ENCODE results near the gene PEMT. TPM values are rescaled to one million over a fixed set of nuclear protein-coding genes. Genes with fewer than 3 reads are reported as not detected.
A peak's percentile ranks its signal among the peaks of the same experiment; 100 is the strongest.

Gene PEMT
- total and polyA plus RNA-seq, 4 donors, result 18.7 to 59.1 (median 34.4) TPM

- Histone ChIP-seq H3K4me3 (no peak overlapping the region), H3K36me3 (ENCODE audit: control insufficient read depth in 4 of 4, insufficient read depth in 4 of 4, low read length in 4 of 4) (no peaks in the 10 kb centered on the region), H3K9me3 (ENCODE audit: control insufficient read depth in 4 of 4, insufficient read depth in 3 of 4, low read length in 3 of 4) (no peaks in the 10 kb centered on the region), H3K4me1 (ENCODE audit: control insufficient read depth in 5 of 5, insufficient read depth in 5 of 5, low read length in 5 of 5) (peaks cover 0 to 11% (median 8%) of the 10 kb centered on the region in 5 donors), H3K27ac (ENCODE audit: low read depth in 1 of 2, low read length in 1 of 2) (peak overlapping the region in 1 of 2 donors; percentile 78), H3K9ac (ENCODE audit: insufficient read depth in 1 of 2, low read length in 2 of 2) (no peak overlapping the region), H3K27me3 (ENCODE audit: control insufficient read depth in 3 of 3, insufficient read depth in 3 of 3, low read length in 2 of 3) (no peaks in the 10 kb centered on the region)
- no peak for TF ChIP-seq CTCF (IDR thresholded peaks at IDR 0.05; ENCODE audit: control extremely low read depth, extremely low read depth)
- 94 to 95% methylated on average over 20 of the region's 20 CpGs for WGBS, 2 donors
- ATAC-seq (ENCODE audit: insufficient read depth, low FRiP score) (no peak), DNase-seq (no peak)
These were observed 41.7 kb downstream of the PEMT start for GRCh38 chr17:17549732-17550366.

DNA sequence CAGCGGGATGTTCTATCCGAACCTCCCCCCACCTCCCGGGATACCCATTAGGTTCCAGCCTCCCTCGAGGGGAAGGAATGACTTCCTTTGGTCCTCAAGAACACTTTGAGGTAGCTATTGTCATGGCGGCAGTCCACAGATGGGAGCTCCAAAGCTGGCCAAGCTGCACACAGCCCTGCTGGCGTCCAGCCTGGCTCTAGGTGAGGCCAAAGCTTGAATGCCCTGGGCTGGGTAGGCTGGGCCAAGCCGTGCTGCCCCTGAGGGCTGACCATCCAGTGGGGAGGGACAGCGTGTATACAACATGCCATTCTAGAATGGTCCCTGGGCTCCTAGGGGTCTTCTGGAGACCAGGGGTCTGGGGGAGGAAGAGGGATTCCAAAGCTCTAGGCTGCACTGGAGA, 43.5 kb downstream of the PEMT start:
- ATAC-seq (ENCODE audit: insufficient read depth, low FRiP score), result no peak
- no peaks in the 10 kb centered on the region for H3K27me3 ChIP-seq (ENCODE audit: control insufficient read depth in 3 of 3, insufficient read depth in 3 of 3, low read length in 2 of 3)

DNA sequence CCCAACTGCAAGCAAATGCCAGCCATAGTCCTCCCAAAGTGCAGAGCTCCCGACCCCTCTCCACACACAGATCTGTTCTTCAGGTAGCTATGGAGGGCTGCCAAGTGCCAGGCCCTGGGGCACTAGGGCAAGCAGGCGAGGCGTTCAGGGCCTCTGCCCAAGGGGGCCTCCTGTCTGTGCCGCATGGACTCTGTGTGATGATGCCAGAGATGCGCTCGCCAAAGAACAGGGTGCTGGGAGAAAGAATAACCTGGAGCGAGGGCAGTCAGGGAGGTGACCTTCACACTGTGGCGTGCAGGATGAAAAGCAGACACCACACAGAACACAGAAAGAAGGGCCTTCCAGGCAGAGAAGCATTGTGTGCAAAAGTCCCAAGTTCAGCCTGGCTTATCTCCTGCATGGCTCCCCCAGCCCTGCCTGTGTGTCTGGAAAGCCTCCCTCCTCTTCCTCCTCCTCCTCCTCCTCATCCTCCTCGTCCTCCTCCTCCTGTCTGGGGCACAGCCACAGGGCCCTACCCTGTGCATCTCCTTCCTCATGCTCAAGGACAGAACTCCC, 44.2 kb downstream of the PEMT start:
- H3K27ac ChIP-seq (ENCODE audit: low read depth in 1 of 2, low read length in 1 of 2), result peak overlapping the region in 1 of 2 donors; percentile 47
- DNase-seq, result no peak
- no peak overlapping the region for H3K4me3 ChIP-seq
- H3K36me3 ChIP-seq (ENCODE audit: control insufficient read depth in 4 of 4, insufficient read depth in 4 of 4, low read length in 4 of 4), result no peaks in the 10 kb centered on the region
- 87 to 90% methylated on average over 9 of the region's 9 CpGs for WGBS, 2 donors
- H3K4me1 ChIP-seq (ENCODE audit: control insufficient read depth in 5 of 5, insufficient read depth in 5 of 5, low read length in 5 of 5), result peaks cover 0 to 11% (median 8%) of the 10 kb centered on the region in 5 donors
- ATAC-seq (ENCODE audit: insufficient read depth, low FRiP score), result no peak
- no peak for TF ChIP-seq CTCF (IDR thresholded peaks at IDR 0.05; ENCODE audit: control extremely low read depth, extremely low read depth)
- H3K27me3 ChIP-seq (ENCODE audit: control insufficient read depth in 3 of 3, insufficient read depth in 3 of 3, low read length in 2 of 3), result no peaks in the 10 kb centered on the region
- H3K9ac ChIP-seq (ENCODE audit: insufficient read depth in 1 of 2, low read length in 2 of 2), result no peak overlapping the region
- no peaks in the 10 kb centered on the region for H3K9me3 ChIP-seq (ENCODE audit: control insufficient read depth in 4 of 4, insufficient read depth in 3 of 4, low read length in 3 of 4)

More for the DNA sequence above, 43.5 kb downstream of the PEMT start:
- WGBS, 2 donors, result 89 to 90% methylated on average over 8 of the region's 8 CpGs
- DNase-seq, result no peak
- H3K27ac ChIP-seq (ENCODE audit: low read depth in 1 of 2, low read length in 1 of 2), result peak overlapping the region in 1 of 2 donors; percentile 10
- H3K9ac ChIP-seq (ENCODE audit: insufficient read depth in 1 of 2, low read length in 2 of 2), result no peak overlapping the region
- H3K9me3 ChIP-seq (ENCODE audit: control insufficient read depth in 4 of 4, insufficient read depth in 3 of 4, low read length in 3 of 4), result no peaks in the 10 kb centered on the region
- H3K4me1 ChIP-seq (ENCODE audit: control insufficient read depth in 5 of 5, insufficient read depth in 5 of 5, low read length in 5 of 5), result peaks cover 0 to 11% (median 8%) of the 10 kb centered on the region in 5 donors
- no peaks in the 10 kb centered on the region for H3K36me3 ChIP-seq (ENCODE audit: control insufficient read depth in 4 of 4, insufficient read depth in 4 of 4, low read length in 4 of 4)
- TF ChIP-seq CTCF (IDR thresholded peaks at IDR 0.05; ENCODE audit: control extremely low read depth, extremely low read depth), result no peak
- no peak overlapping the region for H3K4me3 ChIP-seq

Measured in lung (tissue), 12 donors.